ENCODE data around the gene INMT.

Gene INMT

GRCh38 chr7:30729642-30730041 is 22.3 kb upstream of the INMT start:
- DNase-seq, result no peak

GRCh38 chr7:30730097-30730496 is 21.8 kb upstream of the INMT start:
- DNase-seq, result no peak

- DNase-seq, result no peak
Observed at GRCh38 chr7:30730996-30731395, 20.9 kb upstream of the INMT start.

GRCh38 chr7:30731581-30731980 is 20.4 kb upstream of the INMT start:
- DNase-seq, result no peak

- no peak for DNase-seq
Observed at GRCh38 chr7:30732606-30733005, 19.3 kb upstream of the INMT start.

GRCh38 chr7:30733216-30733615 is 18.7 kb upstream of the INMT start:
- no peak for DNase-seq

- DNase-seq, result no peak
Observed at GRCh38 chr7:30733691-30734090, 18.2 kb upstream of the INMT start.

GRCh38 chr7:30734497-30734896 is 17.4 kb upstream of the INMT start:
- no peak for DNase-seq

GRCh38 chr7:30735631-30736030 is 16.3 kb upstream of the INMT start:
- no peak for DNase-seq

- no peak for DNase-seq
Observed at GRCh38 chr7:30736291-30736690, 15.6 kb upstream of the INMT start.

GRCh38 chr7:30738026-30738915 is 13.7 kb upstream of the INMT start:
- no peak for DNase-seq

GRCh38 chr7:30739691-30740090 is 12.2 kb upstream of the INMT start:
- DNase-seq, result no peak

GRCh38 chr7:30740417-30741181 is 11.3 kb upstream of the INMT start:
- DNase-seq, result no peak

GRCh38 chr7:30741289-30741688 is 10.6 kb upstream of the INMT start:
- no peak for DNase-seq

GRCh38 chr7:30743371-30744074 is 8.4 kb upstream of the INMT start:
- no peak for DNase-seq

- DNase-seq, result no peak
Observed at GRCh38 chr7:30744075-30744417, 7.9 kb upstream of the INMT start.

GRCh38 chr7:30745261-30745941 is 6.5 kb upstream of the INMT start:
- no peak for DNase-seq

GRCh38 chr7:30750010-30750409 is 1.9 kb upstream of the INMT start:
- no peak for DNase-seq

GRCh38 chr7:30750683-30751650 is 968 bp upstream of the INMT start:
- DNase-seq, result no peak

- no peak for DNase-seq
Observed at GRCh38 chr7:30752484-30752883, 549 bp downstream of the INMT start.

- no peak for DNase-seq
Observed at GRCh38 chr7:30752979-30753378, 1.0 kb downstream of the INMT start.
